ENCODE data around the gene AMOT.

AMOT gene

GRCh38 chrX:112840382-112841113 is at the start of gene AMOT:
TSS of gene AMOT (minus strand) at chrX:112840831. CDS start at chrX:112823126, 17,705 bp downstream.
- peak within 1 kb of the TSS; percentile 55 for H3K4me3 ChIP-seq (ENCODE audit: low read length)
- TF ChIP-seq CTCF (IDR thresholded peaks at IDR 0.05; ENCODE audit: insufficient read depth, low read depth, low read length, missing control alignments), result no peak
- peak; percentile 49 for DNase-seq (ENCODE audit: low read depth)

GRCh38 chrX:112889400-112889799 is 48.8 kb upstream of the AMOT start:
- DNase-seq (ENCODE audit: low read depth), result no peak
- H3K4me3 ChIP-seq (ENCODE audit: low read length), result no peak overlapping the region
- TF ChIP-seq CTCF (IDR thresholded peaks at IDR 0.05; ENCODE audit: insufficient read depth, low read depth, low read length, missing control alignments), result no peak

GRCh38 chrX:112888916-112889315 is 48.3 kb upstream of the AMOT start:
- no peak for TF ChIP-seq CTCF (IDR thresholded peaks at IDR 0.05; ENCODE audit: insufficient read depth, low read depth, low read length, missing control alignments)
- no peak overlapping the region for H3K4me3 ChIP-seq (ENCODE audit: low read length)
- DNase-seq (ENCODE audit: low read depth), result no peak

- no peak overlapping the region for H3K4me3 ChIP-seq (ENCODE audit: low read length)
- no peak for TF ChIP-seq CTCF (IDR thresholded peaks at IDR 0.05; ENCODE audit: insufficient read depth, low read depth, low read length, missing control alignments)
- no peak for DNase-seq (ENCODE audit: low read depth)
Measured at GRCh38 chrX:112877771-112878173, 37.1 kb upstream of the AMOT start.

GRCh38 chrX:112874614-112875013 is 34.0 kb upstream of the AMOT start:
- TF ChIP-seq CTCF (IDR thresholded peaks at IDR 0.05; ENCODE audit: insufficient read depth, low read depth, low read length, missing control alignments), result no peak
- no peak overlapping the region for H3K4me3 ChIP-seq (ENCODE audit: low read length)
- no peak for DNase-seq (ENCODE audit: low read depth)

- no peak overlapping the region for H3K4me3 ChIP-seq (ENCODE audit: low read length)
- no peak for TF ChIP-seq CTCF (IDR thresholded peaks at IDR 0.05; ENCODE audit: insufficient read depth, low read depth, low read length, missing control alignments)
- DNase-seq (ENCODE audit: low read depth), result peak; percentile 2
Measured at GRCh38 chrX:112874175-112874574, 33.5 kb upstream of the AMOT start.

GRCh38 chrX:112868586-112868985 is 28.0 kb upstream of the AMOT start:
- no peak for TF ChIP-seq CTCF (IDR thresholded peaks at IDR 0.05; ENCODE audit: insufficient read depth, low read depth, low read length, missing control alignments)
- H3K4me3 ChIP-seq (ENCODE audit: low read length), result no peak overlapping the region
- DNase-seq (ENCODE audit: low read depth), result no peak
